GM19463 (cell line): Measurements from ENCODE around the gene HDHD2.

ENCODE experiments used
- ATAC-seq: cut with Tn5 transposase; IDR thresholded peaks from one replicate; pipeline ENCODE4 v1.9.1; 2021; ENCODE audit warnings: mild to moderate bottlenecking, moderate library complexity; ENCODE audit not compliant: unreplicated experiment

The HDHD2 gene

GRCh38 chr18:47075098-47075883 is 75.0 kb downstream of the HDHD2 start:
- ATAC-seq, result no peak

- no peak for ATAC-seq
Measured at GRCh38 chr18:47067648-47068047, 82.7 kb downstream of the HDHD2 start.

GRCh38 chr18:47063096-47063495 is 87.2 kb downstream of the HDHD2 start:
- no peak for ATAC-seq

GRCh38 chr18:47062471-47062870 is 87.8 kb downstream of the HDHD2 start:
- ATAC-seq, result no peak
